Colon (tissue), 2 donors: ENCODE results near the gene SGK1.
"Not testable (repeated sequence)": the region's sequence is repeated elsewhere in the genome, so short reads cannot be mapped to it uniquely, and the experiment has no call there.

Source experiments
- FAIRE-seq: peaks from 2 replicates; lab custom pipeline; 2012; peaks lifted over from hg19 to GRCh38; lab: Jason Lieb, UNC
- donor health status: control.
- donor health status: control.

SGK1 gene

DNA sequence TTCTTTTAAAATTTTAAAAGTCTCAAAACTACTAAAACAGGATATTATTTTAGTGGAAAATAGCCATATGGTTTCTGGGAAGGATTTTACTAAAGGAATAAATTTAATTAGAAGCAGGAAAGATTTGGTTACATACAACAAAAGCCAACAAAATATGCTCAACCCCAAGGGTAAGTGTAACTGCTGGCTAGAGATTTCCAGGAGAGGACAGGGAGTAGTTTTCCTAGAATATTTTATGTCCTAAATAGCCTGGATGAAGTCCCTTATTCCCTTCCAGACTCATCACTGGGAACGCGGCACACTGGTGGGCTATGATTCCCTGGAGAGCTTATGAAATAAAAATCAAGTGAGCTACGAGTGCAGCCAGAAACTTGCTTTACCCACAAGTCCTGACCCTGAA, 66.6 kb downstream of the SGK1 start:
- no peak for FAIRE-seq

DNA sequence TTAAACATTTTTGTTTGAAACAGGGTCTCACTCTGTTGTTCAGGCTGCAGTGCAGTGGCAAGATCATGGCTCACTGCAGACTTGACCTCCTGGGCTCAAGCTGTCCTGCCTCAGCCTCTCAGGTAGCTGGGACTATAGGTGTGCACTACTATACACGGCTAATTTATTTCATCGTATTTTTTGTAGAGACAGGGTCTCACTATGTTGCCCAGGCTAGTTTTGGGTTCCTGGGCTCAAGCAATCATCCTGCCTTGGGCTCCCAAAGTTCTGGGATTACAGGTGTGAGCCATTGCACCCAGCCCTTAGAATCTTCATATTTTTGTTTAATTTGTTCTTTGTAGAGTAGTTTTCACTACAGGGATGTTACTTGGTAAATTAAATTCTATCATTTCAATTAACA, 67.1 kb downstream of the SGK1 start:
- no peak for FAIRE-seq

GRCh38 chr6:134249759-134250602, 67.9 kb downstream of the SGK1 start:
- no peak for FAIRE-seq

DNA sequence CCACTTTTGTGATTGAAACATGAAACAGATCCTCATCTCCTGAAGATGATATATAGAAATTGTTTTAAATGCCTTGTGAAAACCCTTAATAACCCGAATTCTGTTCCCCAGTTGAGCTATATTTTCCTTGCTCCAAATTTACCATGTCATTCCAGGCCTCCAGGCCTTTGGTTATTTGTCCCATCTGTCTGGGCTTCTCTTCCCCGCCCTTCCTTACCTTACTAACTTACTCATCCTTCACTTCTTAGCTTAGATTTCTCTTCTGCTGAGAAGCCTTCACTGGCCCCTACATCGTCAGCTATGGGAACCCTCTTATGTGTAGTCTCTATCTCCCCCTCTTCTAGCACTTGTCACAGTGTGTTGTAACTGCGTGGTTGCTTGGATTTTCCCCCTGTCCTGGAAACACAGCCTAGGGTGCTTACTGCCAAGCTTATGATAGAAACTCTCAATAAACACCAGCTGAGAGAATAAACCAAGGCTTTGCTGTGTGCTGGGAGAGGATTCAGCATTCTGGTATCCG, 68.6 kb downstream of the SGK1 start:
- no peak for FAIRE-seq

GRCh38 chr6:134247844-134248580, 69.9 kb downstream of the SGK1 start:
- no peak for FAIRE-seq

DNA sequence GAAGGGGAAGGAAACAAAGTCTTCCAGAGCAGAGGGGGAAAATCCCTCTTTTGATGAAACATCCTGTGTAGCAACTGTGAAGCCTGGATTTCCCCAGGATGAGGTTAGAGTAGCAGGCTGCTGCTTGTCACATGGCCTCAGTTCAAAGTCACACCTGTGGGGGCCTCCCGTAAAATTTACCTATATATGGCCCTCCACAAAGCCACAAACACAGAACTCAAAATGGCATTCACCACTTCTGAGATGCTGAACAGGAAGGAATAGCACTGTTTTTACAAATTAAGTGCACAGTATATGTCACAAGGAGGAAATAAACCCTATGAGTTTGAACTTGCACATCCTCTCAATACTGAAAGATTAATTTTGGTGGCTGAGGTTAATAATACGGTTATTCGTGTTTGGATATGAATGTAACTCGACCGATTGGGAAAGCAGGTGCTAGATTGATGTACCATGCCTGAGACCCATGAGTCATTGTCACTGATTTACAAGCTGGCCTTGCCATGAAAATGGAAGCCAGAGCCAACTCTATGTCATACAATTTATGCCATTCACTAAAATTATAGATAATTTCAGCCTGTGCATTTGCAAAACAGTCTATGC, 70.6 kb downstream of the SGK1 start:
- no peak for FAIRE-seq

- no peak for FAIRE-seq
These were observed 72.2 kb downstream of the SGK1 start for GRCh38 chr6:134245706-134246105.

- FAIRE-seq: no peak
These were observed 72.9 kb downstream of the SGK1 start for GRCh38 chr6:134245041-134245440.

- no peak for FAIRE-seq
These were observed 77.1 kb downstream of the SGK1 start for GRCh38 chr6:134240665-134241431.

DNA sequence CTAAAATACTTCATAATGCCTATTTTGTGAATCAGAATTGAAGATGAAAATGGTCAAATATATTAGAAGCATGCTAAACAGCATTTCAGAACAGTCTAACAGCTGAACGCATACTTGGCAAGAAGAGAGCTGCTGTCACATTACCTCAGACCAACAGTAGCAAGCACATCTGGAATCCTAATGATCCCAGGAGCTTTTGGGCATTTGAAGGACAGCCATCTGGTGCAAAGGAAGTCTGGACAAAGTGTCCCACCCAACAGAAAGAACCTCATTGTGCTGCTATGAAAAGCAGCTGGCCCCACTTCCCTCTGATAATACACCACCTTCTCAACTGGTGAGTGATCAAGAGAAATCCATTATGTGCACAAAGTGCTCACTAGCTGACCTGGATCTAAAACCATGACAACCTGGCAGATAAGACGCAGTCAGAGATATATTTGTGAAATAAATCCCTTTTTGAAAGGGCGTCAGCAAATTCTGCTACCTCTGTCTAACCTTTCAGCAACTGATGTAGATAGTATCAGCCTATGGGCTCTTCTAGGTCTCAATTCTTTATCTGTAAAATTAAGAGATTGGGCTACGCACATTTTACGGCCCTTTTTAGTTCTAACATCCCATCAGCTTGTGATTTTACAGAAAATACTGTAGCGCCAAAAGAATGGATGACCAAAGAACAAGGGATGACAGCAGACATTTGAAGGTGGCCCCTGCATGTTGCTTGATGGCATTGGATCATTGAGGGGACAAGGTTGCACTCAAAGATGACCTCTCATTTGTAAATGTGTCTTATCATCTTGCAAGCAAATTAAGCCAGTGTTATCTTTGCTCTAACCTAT, 78.7 kb downstream of the SGK1 start:
- no peak for FAIRE-seq

DNA sequence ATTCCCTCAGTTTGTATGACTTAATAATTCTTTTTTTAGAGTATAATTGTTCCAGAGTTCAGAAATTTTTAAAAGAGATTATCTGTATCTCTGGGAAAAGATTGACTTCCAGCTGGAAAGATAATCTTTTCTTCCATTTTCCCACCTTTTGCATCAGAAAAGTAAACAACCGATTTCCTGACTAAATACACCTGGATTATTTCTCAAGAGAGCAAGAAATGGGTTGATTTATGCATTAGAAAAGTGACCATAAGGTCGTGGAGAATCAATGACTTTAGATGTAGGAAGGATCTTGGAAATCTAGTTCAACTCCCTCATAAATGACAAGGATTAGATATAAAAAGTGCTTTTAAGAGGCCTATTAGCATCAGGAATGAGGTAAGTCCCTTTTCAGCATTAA, 79.9 kb downstream of the SGK1 start:
- no peak for FAIRE-seq

DNA sequence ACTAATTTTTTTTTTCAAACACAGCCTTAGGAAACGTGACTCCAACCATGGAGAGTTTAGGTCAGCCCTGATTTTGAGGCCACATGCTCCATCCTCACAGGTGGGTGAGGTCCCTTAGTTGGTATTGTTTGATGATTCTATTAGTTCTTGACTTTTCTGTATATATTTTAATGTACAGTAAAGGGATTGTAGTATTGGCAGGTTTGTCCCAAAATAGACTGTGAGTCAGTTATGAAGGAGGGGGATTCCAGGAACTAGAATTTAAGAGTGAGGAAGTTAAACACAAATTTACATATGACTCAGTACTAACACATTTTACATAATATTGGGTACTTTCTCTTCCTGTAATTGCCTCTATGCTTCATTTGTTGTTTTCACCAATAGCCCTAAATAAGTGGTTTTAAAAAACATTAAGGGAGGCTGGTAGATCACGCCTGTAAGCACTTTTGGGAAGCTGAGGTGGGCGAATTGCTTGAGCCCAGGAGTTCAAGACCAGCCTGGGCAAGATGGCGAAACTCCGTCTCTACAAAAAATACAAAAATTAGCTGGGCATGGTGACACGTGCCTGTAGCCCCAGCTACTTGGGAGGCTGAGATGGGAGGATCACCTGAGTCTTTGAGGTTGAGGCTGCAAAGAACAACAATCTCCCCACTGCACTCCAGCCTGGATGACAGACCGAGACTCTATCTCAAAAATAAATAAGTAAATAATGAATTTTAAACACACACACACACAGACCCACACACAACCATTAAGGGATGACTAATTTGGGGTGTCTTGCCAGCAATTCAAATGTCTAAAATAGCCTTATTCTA, 81.8 kb downstream of the SGK1 start:
- FAIRE-seq: no peak

DNA sequence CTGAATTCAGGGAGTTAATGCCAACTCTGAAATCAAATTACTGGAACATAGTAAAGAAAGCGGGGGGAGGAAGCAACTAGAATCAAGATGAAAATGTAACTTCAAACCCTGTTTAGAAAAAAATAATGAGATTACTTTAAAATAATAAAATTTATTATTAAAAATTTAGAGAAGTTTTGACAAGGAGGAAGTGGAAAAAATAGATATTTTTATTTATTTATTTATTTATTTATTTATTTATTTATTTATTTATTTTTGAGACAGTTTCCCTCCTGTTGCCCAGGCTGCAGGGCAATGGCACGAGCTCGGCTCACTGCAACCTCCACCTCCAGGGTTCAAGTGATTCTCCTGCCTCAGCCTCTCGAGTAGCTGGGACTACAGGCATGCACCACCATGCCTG, 82.6 kb downstream of the SGK1 start:
- FAIRE-seq: not testable (repeated sequence)

GRCh38 chr6:134233180-134233955, 84.5 kb downstream of the SGK1 start:
- FAIRE-seq: no peak

GRCh38 chr6:134230940-134231339, 87.0 kb downstream of the SGK1 start:
- FAIRE-seq: no peak

- no peak for FAIRE-seq
These were observed 87.7 kb downstream of the SGK1 start for GRCh38 chr6:134230087-134230700.

- FAIRE-seq: no peak
These were observed 88.4 kb downstream of the SGK1 start for GRCh38 chr6:134229520-134229919.

GRCh38 chr6:134223796-134224420, 94.0 kb downstream of the SGK1 start:
- FAIRE-seq: no peak

- no peak for FAIRE-seq
These were observed 96.7 kb downstream of the SGK1 start for GRCh38 chr6:134221250-134221649.
